HepG2 (cell line): ENCODE measurements around the gene GEMIN2. TPM values are rescaled to one million over a fixed set of nuclear protein-coding genes. Genes with fewer than 3 reads are reported as not detected.

Experiments
- ATM ChIP-seq: fragments of 450-650 bp; IDR thresholded peaks from 2 replicates; pipeline ENCODE4 v1.7.1; 2017; ENCODE audit warnings: mild to moderate bottlenecking, borderline replicate concordance
- CHCHD3 ChIP-seq: sonication (generic); formaldehyde crosslinking; IDR thresholded peaks from 2 replicates; pipeline ENCODE4 v1.8.0; 2022; ENCODE audit warnings: mild to moderate bottlenecking, missing genetic modification reagents, moderate library complexity
- PHF5A ChIP-seq: IDR thresholded peaks from one replicate; pipeline ENCODE4 v1.6.1; 2018; ENCODE audit warnings: low read depth, missing genetic modification reagents; ENCODE audit not compliant: unreplicated experiment
- TIGD3 ChIP-seq: sonication (generic); formaldehyde crosslinking; IDR thresholded peaks from 2 replicates; pipeline ENCODE4 v1.5.1; 2020; ENCODE audit warnings: mild to moderate bottlenecking, missing genetic modification reagents, borderline replicate concordance
- ZNF430 ChIP-seq: sonication (generic); formaldehyde crosslinking; IDR thresholded peaks from 2 replicates; pipeline ENCODE4 v1.9.0; 2021; ENCODE audit warnings: mild to moderate bottlenecking, missing genetic modification reagents
- ZNF530 ChIP-seq: sonication (generic); formaldehyde crosslinking; IDR thresholded peaks from 2 replicates; pipeline ENCODE4 v1.5.0; 2020; ENCODE audit warnings: low read depth, mild to moderate bottlenecking, missing genetic modification reagents
- ZNF609 ChIP-seq: sonication (generic); formaldehyde crosslinking; IDR thresholded peaks from 2 replicates; pipeline ENCODE4 v1.4.0; 2020; ENCODE audit warnings: mild to moderate bottlenecking, missing genetic modification reagents, borderline replicate concordance
- ZNF724P ChIP-seq: sonication (generic); formaldehyde crosslinking; IDR thresholded peaks from 2 replicates; pipeline ENCODE4 v1.8.0; 2022; ENCODE audit warnings: missing genetic modification reagents, borderline replicate concordance
- polyA plus RNA-seq, 8 experiments: library from polyadenylated mRNA; depleted of rRNA in 3 of 8; stranded (reverse) in 7 of 8; unstranded in 1 of 8; fragments of >200 nt; fragmentation: Illumina TruSeq in 4 of 8; extraction: Trizol in 4 of 8; gene quantifications; 2 replicates each; pipeline versions ENCODE4 v1.2.1 to v1.2.3, GENCODE V29; 2011 to 2016; ENCODE audit warnings: low read depth in 4 of 8, missing spikeins in 1 of 8, mixed read lengths in 1 of 8; ENCODE audit not compliant: insufficient read depth in 1 of 8
- total RNA-seq, 5 experiments: library from RNA; depleted of rRNA; stranded (reverse); fragments of >200 nt; fragmentation: Illumina TruSeq; extraction: Trizol; gene quantifications; 2 replicates each; pipeline ENCODE4 v1.2.3, GENCODE V29; 2016; ENCODE audit warnings: low read depth in 1 of 5
- TF ChIP-seq, protein P1 (sequence below): sonication (generic); formaldehyde crosslinking; IDR thresholded peaks from 2 replicates; pipeline ENCODE4 v1.4.0; 2020; ENCODE audit warnings: missing genetic modification reagents, borderline replicate concordance
- TF ChIP-seq, protein P2 (sequence below): sonication (generic); formaldehyde crosslinking; IDR thresholded peaks from 2 replicates; pipeline ENCODE4 v1.9.0; 2021; ENCODE audit warnings: mild to moderate bottlenecking, missing genetic modification reagents

Gene GEMIN2
- total and polyA plus RNA-seq, 2 of the 13 experiments (the other 11 are each of a cell fraction or from before 2014, with no cell fraction given): 54.8 to 110 TPM

DNA sequence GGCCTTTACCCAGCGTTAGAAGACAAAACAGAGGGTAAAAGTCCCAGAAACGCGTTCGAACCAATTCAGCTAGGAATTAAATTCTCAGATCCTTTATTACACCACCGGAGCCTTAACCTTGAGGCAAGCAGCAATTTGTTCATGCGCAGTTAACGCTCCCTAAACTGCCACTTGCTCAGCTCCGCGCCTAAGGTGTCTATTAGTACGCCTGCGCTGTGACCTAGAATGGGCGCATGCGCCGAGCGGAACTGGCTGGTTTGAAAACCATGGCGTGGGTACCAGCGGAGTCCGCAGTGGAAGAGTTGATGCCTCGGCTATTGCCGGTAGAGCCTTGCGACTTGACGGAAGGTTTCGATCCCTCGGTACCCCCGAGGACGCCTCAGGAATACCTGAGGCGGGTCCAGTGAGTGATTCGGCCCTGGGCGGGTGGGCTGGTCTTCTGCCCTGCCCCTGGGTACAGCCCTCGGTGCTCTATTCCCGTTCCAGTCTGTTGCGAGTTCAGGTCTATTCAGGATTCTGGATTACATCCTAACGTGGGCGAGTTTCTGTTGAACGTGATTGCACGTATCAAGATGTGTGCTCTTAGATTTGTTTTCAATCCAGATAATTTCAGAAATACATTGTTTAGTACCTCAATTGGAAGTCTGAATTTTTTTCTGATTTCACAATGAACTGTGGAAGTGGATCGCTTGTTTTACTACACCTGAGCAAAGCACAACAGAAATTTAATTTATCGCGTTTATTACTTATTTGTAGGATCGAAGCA is at the start of gene GEMIN2 (continued):
- TF ChIP-seq, protein P1, sequence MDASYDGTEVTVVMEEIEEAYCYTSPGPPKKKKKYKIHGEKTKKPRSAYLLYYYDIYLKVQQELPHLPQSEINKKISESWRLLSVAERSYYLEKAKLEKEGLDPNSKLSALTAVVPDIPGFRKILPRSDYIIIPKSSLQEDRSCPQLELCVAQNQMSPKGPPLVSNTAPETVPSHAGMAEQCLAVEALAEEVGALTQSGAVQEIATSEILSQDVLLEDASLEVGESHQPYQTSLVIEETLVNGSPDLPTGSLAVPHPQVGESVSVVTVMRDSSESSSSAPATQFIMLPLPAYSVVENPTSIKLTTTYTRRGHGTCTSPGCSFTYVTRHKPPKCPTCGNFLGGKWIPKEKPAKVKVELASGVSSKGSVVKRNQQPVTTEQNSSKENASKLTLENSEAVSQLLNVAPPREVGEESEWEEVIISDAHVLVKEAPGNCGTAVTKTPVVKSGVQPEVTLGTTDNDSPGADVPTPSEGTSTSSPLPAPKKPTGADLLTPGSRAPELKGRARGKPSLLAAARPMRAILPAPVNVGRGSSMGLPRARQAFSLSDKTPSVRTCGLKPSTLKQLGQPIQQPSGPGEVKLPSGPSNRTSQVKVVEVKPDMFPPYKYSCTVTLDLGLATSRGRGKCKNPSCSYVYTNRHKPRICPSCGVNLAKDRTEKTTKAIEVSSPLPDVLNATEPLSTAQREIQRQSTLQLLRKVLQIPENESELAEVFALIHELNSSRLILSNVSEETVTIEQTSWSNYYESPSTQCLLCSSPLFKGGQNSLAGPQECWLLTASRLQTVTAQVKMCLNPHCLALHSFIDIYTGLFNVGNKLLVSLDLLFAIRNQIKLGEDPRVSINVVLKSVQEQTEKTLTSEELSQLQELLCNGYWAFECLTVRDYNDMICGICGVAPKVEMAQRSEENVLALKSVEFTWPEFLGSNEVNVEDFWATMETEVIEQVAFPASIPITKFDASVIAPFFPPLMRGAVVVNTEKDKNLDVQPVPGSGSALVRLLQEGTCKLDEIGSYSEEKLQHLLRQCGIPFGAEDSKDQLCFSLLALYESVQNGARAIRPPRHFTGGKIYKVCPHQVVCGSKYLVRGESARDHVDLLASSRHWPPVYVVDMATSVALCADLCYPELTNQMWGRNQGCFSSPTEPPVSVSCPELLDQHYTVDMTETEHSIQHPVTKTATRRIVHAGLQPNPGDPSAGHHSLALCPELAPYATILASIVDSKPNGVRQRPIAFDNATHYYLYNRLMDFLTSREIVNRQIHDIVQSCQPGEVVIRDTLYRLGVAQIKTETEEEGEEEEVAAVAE (CRISPR knock-in tag): peak; percentile 81
- TF ChIP-seq PHF5A (peak; percentile 66), CHCHD3 (CRISPR knock-in tag) (peak; percentile 92; the same call in 1 of the 2 replicates), TIGD3 (CRISPR knock-in tag) (peak; percentile 96), ZNF430 (CRISPR knock-in tag) (peak; percentile 92), ZNF724P (CRISPR knock-in tag) (peak; percentile 85; the same call in 1 of the 2 replicates), ZNF530 (CRISPR knock-in tag) (no peak), ZNF609 (CRISPR knock-in tag) (peak; percentile 73; the same call in 1 of the 2 replicates), ATM (no peak)
- TF ChIP-seq, protein P2, sequence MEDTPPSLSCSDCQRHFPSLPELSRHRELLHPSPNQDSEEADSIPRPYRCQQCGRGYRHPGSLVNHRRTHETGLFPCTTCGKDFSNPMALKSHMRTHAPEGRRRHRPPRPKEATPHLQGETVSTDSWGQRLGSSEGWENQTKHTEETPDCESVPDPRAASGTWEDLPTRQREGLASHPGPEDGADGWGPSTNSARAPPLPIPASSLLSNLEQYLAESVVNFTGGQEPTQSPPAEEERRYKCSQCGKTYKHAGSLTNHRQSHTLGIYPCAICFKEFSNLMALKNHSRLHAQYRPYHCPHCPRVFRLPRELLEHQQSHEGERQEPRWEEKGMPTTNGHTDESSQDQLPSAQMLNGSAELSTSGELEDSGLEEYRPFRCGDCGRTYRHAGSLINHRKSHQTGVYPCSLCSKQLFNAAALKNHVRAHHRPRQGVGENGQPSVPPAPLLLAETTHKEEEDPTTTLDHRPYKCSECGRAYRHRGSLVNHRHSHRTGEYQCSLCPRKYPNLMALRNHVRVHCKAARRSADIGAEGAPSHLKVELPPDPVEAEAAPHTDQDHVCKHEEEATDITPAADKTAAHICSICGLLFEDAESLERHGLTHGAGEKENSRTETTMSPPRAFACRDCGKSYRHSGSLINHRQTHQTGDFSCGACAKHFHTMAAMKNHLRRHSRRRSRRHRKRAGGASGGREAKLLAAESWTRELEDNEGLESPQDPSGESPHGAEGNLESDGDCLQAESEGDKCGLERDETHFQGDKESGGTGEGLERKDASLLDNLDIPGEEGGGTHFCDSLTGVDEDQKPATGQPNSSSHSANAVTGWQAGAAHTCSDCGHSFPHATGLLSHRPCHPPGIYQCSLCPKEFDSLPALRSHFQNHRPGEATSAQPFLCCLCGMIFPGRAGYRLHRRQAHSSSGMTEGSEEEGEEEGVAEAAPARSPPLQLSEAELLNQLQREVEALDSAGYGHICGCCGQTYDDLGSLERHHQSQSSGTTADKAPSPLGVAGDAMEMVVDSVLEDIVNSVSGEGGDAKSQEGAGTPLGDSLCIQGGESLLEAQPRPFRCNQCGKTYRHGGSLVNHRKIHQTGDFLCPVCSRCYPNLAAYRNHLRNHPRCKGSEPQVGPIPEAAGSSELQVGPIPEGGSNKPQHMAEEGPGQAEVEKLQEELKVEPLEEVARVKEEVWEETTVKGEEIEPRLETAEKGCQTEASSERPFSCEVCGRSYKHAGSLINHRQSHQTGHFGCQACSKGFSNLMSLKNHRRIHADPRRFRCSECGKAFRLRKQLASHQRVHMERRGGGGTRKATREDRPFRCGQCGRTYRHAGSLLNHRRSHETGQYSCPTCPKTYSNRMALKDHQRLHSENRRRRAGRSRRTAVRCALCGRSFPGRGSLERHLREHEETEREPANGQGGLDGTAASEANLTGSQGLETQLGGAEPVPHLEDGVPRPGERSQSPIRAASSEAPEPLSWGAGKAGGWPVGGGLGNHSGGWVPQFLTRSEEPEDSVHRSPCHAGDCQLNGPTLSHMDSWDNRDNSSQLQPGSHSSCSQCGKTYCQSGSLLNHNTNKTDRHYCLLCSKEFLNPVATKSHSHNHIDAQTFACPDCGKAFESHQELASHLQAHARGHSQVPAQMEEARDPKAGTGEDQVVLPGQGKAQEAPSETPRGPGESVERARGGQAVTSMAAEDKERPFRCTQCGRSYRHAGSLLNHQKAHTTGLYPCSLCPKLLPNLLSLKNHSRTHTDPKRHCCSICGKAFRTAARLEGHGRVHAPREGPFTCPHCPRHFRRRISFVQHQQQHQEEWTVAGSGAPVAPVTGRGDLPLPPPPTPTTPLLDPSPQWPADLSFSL (CRISPR knock-in tag): no peak
